Measurements from ENCODE around the gene FSD1L.
A peak's percentile ranks its signal among the peaks of the same experiment; 100 is the strongest.

FSD1L gene

DNA sequence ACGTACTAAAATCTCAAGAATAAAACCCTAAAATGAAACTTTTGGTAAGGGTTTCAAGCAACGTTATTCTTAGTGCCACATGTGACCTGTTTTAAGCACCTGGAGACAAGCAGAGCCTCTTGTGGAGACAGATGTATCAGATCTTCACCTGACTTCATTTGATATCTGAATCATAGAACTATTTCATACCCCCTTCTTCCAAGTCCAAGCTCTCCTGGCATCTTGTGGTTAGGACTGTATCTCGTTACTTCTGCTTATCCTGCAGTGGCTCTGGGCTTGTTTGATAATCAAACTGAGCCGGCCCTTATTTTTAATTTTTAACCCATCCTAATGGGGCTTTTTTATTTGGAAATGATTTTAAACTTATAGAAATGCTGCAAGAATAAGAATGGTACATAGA is 11.1 kb upstream of the FSD1L start:
- no peak for DNase-seq

- peak; percentile 12 for DNase-seq
Observed at GRCh38 chr9:105437704-105438103, 10.1 kb upstream of the FSD1L start.

DNA sequence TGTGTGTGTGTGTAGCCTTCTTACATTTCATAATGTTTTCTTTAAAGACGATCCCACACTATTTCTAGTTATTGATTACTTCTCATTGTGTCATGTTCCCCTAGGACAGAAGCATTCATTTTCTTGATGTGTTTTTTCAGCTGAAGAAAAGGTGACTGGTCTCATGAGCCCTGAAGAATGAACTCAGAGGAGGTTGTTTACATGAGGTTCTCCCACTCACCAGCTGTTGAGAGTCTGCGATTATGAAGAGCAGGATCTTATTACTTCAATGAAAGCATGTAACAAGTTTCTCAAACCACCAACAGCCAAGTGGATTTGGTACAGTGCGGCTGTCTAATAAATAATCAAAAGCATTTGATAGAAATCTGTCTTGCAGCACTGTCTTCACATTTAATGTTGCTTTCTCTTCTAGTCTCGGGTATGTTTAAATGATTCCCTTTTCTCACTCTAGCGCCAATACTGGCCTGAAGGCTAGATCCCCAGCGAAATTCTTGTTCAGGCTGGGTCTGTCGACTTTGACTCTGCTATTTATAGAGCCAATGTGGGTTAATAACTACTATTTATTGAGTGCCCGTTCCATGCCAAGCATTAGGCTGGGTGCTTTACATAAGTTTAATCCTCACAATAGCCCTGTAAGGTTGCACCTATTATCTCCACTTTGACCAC is 9.6 kb upstream of the FSD1L start:
- no peak for DNase-seq

- DNase-seq: no peak
Observed at GRCh38 chr9:105439428-105439827, 8.4 kb upstream of the FSD1L start.

DNA sequence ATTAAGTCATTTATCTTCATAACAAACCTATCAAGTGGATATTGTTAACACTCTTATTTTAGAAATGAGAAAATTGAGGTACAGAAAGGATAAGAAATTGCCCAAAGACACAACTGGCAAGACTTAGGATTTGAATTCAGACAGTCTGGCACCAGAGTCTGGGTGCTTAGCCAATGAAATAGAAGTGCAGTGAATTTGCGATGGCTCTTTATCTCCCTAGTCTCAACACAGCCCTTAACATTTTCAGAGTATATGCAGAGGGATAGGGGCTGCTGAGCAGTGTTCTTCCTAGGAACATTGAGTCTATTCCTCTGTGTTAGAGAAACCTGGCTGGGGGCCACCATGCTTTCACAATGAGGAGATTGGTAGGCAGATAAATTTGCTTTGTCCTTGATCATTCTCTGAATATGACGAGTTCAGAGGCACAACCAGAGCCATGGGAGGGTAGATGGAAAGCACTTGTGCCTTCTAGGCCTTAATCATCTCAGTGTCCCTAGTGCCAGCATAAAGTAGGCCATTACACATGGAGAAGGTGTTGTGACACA is 6.1 kb upstream of the FSD1L start:
- no peak for DNase-seq

DNA sequence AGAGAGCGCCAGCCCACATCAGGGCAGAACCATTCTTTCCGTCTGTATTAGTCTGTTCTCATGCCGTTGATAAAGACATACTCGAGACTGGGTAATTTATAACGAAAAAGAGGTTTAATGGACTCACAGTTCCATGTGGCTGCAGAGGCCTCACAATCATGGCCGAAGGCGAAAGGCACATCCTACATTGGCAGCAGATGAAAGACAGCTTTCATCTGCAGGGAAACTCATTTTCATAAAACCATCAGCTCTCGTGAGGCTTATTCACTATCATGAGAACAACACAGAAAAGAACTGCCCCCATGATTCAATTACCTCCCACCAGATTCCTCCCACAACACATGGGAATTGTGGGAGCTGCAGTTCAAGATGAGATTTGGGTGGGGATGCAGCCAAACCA is 4.7 kb upstream of the FSD1L start:
- no peak for DNase-seq

- no peak for DNase-seq
Observed at GRCh38 chr9:105444130-105444529, 3.7 kb upstream of the FSD1L start.

- no peak for DNase-seq
Observed at GRCh38 chr9:105445203-105445881, 2.5 kb upstream of the FSD1L start.

GRCh38 chr9:105447386-105447813 is 434 bp upstream of the FSD1L start:
- DNase-seq: no peak

GRCh38 chr9:105449081-105449480 is 1.2 kb downstream of the FSD1L start:
- no peak for DNase-seq

- no peak for DNase-seq
Observed at GRCh38 chr9:105452185-105452584, 4.4 kb downstream of the FSD1L start.

- DNase-seq: no peak
Observed at GRCh38 chr9:105455836-105456475, 8.1 kb downstream of the FSD1L start.

- DNase-seq: no peak
Observed at GRCh38 chr9:105457560-105458294, 9.9 kb downstream of the FSD1L start.

- DNase-seq: no peak
Observed at GRCh38 chr9:105458404-105458803, 10.6 kb downstream of the FSD1L start.

DNA sequence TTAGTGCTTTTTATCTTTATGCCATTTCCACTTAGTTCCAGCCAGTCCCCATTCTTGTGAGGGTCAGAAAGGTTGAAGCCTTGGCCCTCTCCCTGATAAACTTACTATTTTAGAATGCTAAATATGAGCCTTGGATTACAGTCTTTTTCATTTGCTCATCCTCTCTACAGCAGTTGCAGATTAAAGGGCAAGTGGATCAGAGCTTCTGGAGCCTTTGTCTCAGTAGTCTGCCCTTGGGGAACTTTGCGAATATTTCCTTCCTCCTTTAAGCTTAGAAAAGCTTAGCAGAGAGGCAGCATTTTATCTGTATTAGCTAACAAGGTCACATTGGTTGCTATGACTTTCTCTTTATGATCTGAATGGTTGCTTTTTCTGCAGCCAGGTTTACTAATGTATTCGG is 11.5 kb downstream of the FSD1L start:
- DNase-seq: no peak

- DNase-seq: no peak
Observed at GRCh38 chr9:105466898-105467455, 19.1 kb downstream of the FSD1L start.

DNA sequence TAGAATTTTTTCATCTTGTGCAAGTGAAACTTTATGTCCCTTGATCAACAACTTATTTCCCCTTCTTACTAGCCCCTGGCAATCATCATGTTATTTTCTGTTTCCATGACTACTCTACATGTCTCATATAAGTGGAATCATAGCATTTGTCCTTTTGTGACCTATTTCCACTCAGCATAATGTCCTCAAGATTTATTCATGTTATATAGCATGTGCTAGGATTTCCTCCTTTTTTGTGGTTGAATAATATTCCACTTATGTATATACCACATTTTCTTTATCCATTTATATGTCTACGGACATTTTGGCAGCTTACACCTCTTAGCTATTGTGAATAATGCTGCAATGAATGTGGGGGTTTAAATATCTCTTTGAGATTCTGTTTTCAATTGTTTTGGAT is 21.0 kb downstream of the FSD1L start:
- DNase-seq: no peak

DNA sequence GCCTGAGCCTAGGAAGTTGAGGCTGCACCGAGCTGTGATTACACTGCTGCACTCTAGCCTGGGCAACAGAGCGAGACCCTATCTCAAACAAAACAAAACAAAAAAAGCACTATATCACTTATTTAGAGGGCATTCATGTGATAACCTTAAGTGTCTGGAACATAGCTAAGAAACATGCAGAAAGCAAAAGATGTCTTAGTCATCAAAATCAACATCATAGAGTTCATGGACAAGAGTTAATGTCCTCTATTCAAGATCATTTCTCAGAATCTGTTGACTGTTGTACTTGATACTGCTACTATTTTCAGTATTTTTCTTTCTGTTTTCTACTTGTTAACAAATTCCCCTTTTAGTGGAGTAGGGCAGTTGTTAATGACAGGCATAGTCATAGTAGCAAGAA is 25.4 kb downstream of the FSD1L start:
- no peak for DNase-seq

- no peak for DNase-seq
Observed at GRCh38 chr9:105475302-105475701, 27.5 kb downstream of the FSD1L start.

GRCh38 chr9:105479846-105480245 is 32.0 kb downstream of the FSD1L start:
- DNase-seq: no peak

DNA sequence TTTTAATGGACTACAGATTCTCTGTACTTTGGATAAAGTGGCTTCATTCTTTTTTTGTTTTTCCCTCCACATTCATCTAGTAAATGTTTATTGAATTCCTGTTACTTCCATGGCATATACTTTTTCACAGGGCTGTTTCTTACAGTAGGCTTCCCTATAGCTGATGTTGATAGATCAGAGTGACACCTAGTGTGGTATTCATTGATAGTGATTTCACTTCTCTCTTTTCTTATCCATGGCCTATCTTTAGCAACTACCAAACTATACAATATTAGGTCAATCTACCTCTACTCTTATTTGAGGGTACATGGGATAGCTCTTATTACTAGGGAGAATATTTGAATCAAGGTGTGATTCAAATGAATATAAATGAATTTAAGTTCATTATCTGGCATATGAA is 35.8 kb downstream of the FSD1L start:
- DNase-seq: no peak

- no peak for DNase-seq
Observed at GRCh38 chr9:105484226-105484625, 36.4 kb downstream of the FSD1L start.

DNA sequence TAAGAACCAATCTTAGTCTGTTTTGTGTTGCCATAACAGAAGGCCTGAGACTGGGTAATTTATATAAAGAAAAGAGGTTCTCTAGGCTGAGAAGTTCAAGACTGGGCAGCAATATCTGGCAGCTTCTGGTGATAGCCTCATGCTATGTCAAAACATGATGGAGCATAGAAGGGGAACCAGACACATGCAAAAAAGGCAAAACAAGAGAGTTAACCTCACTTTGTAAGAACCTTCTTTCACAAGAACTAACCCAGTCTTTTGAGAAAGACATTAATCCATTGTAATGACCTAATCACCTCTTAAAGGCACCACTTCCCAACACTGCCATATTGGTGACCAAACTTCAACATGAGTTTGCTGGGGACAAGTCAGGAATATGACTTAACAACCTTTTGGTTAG is 37.3 kb downstream of the FSD1L start:
- DNase-seq: no peak

All from activated CD4-positive, alpha-beta T cell treated with anti-CD3 and anti-CD28 coated beads, Interleukin-2, amount 50 U/mL, for 16 hours (primary cell).